ENCODE data around the gene RSF1.

DNA sequence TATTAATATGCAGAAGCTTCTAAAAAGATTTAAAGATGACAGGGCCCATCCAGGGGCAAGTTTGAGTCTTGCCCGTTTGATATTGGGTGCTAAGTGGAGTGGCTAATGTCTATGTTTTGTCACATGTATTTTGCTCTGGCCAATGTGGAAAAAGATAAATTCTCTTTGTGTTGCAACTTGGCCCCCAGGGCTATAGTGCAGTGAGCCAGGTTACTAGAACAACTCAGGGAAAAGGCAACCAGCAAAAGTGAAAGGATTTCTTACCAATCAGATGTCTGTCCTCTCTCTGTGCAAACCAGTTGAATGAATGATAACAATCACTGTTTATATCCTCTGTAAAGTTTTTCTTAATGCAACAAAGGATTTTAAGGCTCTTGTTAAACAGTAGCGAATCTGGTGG, 178.3 kb downstream of the RSF1 start:
- TF ChIP-seq, protein P1, sequence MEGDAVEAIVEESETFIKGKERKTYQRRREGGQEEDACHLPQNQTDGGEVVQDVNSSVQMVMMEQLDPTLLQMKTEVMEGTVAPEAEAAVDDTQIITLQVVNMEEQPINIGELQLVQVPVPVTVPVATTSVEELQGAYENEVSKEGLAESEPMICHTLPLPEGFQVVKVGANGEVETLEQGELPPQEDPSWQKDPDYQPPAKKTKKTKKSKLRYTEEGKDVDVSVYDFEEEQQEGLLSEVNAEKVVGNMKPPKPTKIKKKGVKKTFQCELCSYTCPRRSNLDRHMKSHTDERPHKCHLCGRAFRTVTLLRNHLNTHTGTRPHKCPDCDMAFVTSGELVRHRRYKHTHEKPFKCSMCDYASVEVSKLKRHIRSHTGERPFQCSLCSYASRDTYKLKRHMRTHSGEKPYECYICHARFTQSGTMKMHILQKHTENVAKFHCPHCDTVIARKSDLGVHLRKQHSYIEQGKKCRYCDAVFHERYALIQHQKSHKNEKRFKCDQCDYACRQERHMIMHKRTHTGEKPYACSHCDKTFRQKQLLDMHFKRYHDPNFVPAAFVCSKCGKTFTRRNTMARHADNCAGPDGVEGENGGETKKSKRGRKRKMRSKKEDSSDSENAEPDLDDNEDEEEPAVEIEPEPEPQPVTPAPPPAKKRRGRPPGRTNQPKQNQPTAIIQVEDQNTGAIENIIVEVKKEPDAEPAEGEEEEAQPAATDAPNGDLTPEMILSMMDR (IDR thresholded peaks at IDR 0.05): no peak
- TF ChIP-seq, protein P2, sequence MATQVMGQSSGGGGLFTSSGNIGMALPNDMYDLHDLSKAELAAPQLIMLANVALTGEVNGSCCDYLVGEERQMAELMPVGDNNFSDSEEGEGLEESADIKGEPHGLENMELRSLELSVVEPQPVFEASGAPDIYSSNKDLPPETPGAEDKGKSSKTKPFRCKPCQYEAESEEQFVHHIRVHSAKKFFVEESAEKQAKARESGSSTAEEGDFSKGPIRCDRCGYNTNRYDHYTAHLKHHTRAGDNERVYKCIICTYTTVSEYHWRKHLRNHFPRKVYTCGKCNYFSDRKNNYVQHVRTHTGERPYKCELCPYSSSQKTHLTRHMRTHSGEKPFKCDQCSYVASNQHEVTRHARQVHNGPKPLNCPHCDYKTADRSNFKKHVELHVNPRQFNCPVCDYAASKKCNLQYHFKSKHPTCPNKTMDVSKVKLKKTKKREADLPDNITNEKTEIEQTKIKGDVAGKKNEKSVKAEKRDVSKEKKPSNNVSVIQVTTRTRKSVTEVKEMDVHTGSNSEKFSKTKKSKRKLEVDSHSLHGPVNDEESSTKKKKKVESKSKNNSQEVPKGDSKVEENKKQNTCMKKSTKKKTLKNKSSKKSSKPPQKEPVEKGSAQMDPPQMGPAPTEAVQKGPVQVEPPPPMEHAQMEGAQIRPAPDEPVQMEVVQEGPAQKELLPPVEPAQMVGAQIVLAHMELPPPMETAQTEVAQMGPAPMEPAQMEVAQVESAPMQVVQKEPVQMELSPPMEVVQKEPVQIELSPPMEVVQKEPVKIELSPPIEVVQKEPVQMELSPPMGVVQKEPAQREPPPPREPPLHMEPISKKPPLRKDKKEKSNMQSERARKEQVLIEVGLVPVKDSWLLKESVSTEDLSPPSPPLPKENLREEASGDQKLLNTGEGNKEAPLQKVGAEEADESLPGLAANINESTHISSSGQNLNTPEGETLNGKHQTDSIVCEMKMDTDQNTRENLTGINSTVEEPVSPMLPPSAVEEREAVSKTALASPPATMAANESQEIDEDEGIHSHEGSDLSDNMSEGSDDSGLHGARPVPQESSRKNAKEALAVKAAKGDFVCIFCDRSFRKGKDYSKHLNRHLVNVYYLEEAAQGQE (IDR thresholded peaks at IDR 0.05; ENCODE audit: insufficient read depth in 1 of 2, low read depth in 2 of 2, low read length in 1 of 2): no peak

Data from Panc1 (cell line).